ENCODE results near the gene TRPC3. TPM values are rescaled to one million over a fixed set of nuclear protein-coding genes. Genes with fewer than 3 reads are reported as not detected.
"Not testable (repeated sequence)": the region's sequence is repeated elsewhere in the genome, so short reads cannot be mapped to it uniquely, and the experiment has no call there.

The TRPC3 gene
- total RNA-seq, 1 donor from 2014 or later = 0.07 TPM

- H3K9ac ChIP-seq (ENCODE audit: low read length) = no peak overlapping the region
- H3K4me1 ChIP-seq (ENCODE audit: insufficient read depth, low read length) = no peaks in the 10 kb centered on the region
- H3K4me1 Mint-ChIP-seq (ENCODE audit: low read depth, unreplicated experiment) = no peaks in the 10 kb centered on the region
- TF ChIP-seq EZH2 (IDR thresholded peaks at IDR 0.05; ENCODE audit: insufficient read depth, low read length) (no peak), CTCF (IDR thresholded peaks at IDR 0.05; ENCODE audit: insufficient read depth, low read depth, low read length) (no peak)
- no peaks in the 10 kb centered on the region for H3K27me3 Mint-ChIP-seq (ENCODE audit: low read depth, unreplicated experiment)
- H3K27ac ChIP-seq (ENCODE audit: low read depth, low read length) = no peak overlapping the region
- H3K4me3 Mint-ChIP-seq (ENCODE audit: unreplicated experiment) = no peak overlapping the region
- no peaks in the 10 kb centered on the region for H3K9me3 ChIP-seq (ENCODE audit: insufficient read depth, low read depth, low read length)
- no peak overlapping the region for H3K27ac Mint-ChIP-seq (ENCODE audit: unreplicated experiment)
- FAIRE-seq (no peak), DNase-seq (ENCODE audit: low read depth) (no peak)
- no peaks in the 10 kb centered on the region for H3K9me3 Mint-ChIP-seq (ENCODE audit: unreplicated experiment)
- H3K79me2 ChIP-seq (ENCODE audit: insufficient read depth, low read length) = no peaks in the 10 kb centered on the region
- H2AFZ ChIP-seq (ENCODE audit: low read depth, low read length) = no peak overlapping the region
- no peaks in the 10 kb centered on the region for H3K36me3 ChIP-seq (ENCODE audit: insufficient read depth, low read length)
- H3K36me3 Mint-ChIP-seq (ENCODE audit: low read depth, unreplicated experiment) = no peaks in the 10 kb centered on the region
- H3K4me3 ChIP-seq (ENCODE audit: insufficient read depth, low read depth, low read length) = no peak overlapping the region
- H4K20me1 ChIP-seq (ENCODE audit: insufficient read depth, low read length) = no peaks in the 10 kb centered on the region
- H3K27me3 ChIP-seq (ENCODE audit: insufficient read depth, low read length) = no peaks in the 10 kb centered on the region
- H3K4me2 ChIP-seq (ENCODE audit: low read length) = no peak overlapping the region
Observed at GRCh38 chr4:121930304-121930703, 21.6 kb downstream of the TRPC3 start.

- H3K79me2 ChIP-seq (ENCODE audit: insufficient read depth, low read length) = no peaks in the 10 kb centered on the region
- TF ChIP-seq CTCF (IDR thresholded peaks at IDR 0.05; ENCODE audit: insufficient read depth, low read depth, low read length) (no peak), EZH2 (IDR thresholded peaks at IDR 0.05; ENCODE audit: insufficient read depth, low read length) (no peak)
- no peaks in the 10 kb centered on the region for H3K27me3 ChIP-seq (ENCODE audit: insufficient read depth, low read length)
- no peaks in the 10 kb centered on the region for H3K9me3 ChIP-seq (ENCODE audit: insufficient read depth, low read depth, low read length)
- H3K4me1 ChIP-seq (ENCODE audit: insufficient read depth, low read length) = no peaks in the 10 kb centered on the region
- no peak overlapping the region for H3K4me2 ChIP-seq (ENCODE audit: low read length)
- no peak overlapping the region for H2AFZ ChIP-seq (ENCODE audit: low read depth, low read length)
- H3K4me3 Mint-ChIP-seq (ENCODE audit: unreplicated experiment) = no peak overlapping the region
- no peak for FAIRE-seq
- H3K27me3 Mint-ChIP-seq (ENCODE audit: low read depth, unreplicated experiment) = no peaks in the 10 kb centered on the region
- no peaks in the 10 kb centered on the region for H3K36me3 Mint-ChIP-seq (ENCODE audit: low read depth, unreplicated experiment)
- H3K4me3 ChIP-seq (ENCODE audit: insufficient read depth, low read depth, low read length) = no peak overlapping the region
- H4K20me1 ChIP-seq (ENCODE audit: insufficient read depth, low read length) = no peaks in the 10 kb centered on the region
- no peak overlapping the region for H3K27ac ChIP-seq (ENCODE audit: low read depth, low read length)
- H3K9me3 Mint-ChIP-seq (ENCODE audit: unreplicated experiment) = no peaks in the 10 kb centered on the region
- no peak overlapping the region for H3K27ac Mint-ChIP-seq (ENCODE audit: unreplicated experiment)
- H3K36me3 ChIP-seq (ENCODE audit: insufficient read depth, low read length) = no peaks in the 10 kb centered on the region
- H3K4me1 Mint-ChIP-seq (ENCODE audit: low read depth, unreplicated experiment) = no peaks in the 10 kb centered on the region
- no peak for DNase-seq (ENCODE audit: low read depth)
- no peak overlapping the region for H3K9ac ChIP-seq (ENCODE audit: low read length)
Observed at GRCh38 chr4:121927948-121928347, 23.9 kb downstream of the TRPC3 start.

GRCh38 chr4:121926490-121926889, 25.4 kb downstream of the TRPC3 start:
- not testable (repeated sequence) for H3K9me3 Mint-ChIP-seq (ENCODE audit: unreplicated experiment); H3K27ac ChIP-seq (ENCODE audit: low read depth, low read length); DNase-seq (ENCODE audit: low read depth); H4K20me1 ChIP-seq (ENCODE audit: insufficient read depth, low read length); H3K4me3 ChIP-seq (ENCODE audit: insufficient read depth, low read depth, low read length); H3K4me3 Mint-ChIP-seq (ENCODE audit: unreplicated experiment); H3K36me3 Mint-ChIP-seq (ENCODE audit: low read depth, unreplicated experiment); H3K4me2 ChIP-seq (ENCODE audit: low read length); H3K9ac ChIP-seq (ENCODE audit: low read length); H3K9me3 ChIP-seq (ENCODE audit: insufficient read depth, low read depth, low read length); H3K27me3 ChIP-seq (ENCODE audit: insufficient read depth, low read length); H2AFZ ChIP-seq (ENCODE audit: low read depth, low read length); H3K4me1 ChIP-seq (ENCODE audit: insufficient read depth, low read length); H3K36me3 ChIP-seq (ENCODE audit: insufficient read depth, low read length); H3K27me3 Mint-ChIP-seq (ENCODE audit: low read depth, unreplicated experiment); H3K79me2 ChIP-seq (ENCODE audit: insufficient read depth, low read length); H3K4me1 Mint-ChIP-seq (ENCODE audit: low read depth, unreplicated experiment); H3K27ac Mint-ChIP-seq (ENCODE audit: unreplicated experiment); FAIRE-seq
